ENCODE data around the gene LPIN1. TPM values are rescaled to one million over a fixed set of nuclear protein-coding genes. Genes with fewer than 3 reads are reported as not detected.

The LPIN1 gene
- total and polyA plus RNA-seq, 4 donors: 10.1 to 27.4 (median 13.4) TPM

DNA sequence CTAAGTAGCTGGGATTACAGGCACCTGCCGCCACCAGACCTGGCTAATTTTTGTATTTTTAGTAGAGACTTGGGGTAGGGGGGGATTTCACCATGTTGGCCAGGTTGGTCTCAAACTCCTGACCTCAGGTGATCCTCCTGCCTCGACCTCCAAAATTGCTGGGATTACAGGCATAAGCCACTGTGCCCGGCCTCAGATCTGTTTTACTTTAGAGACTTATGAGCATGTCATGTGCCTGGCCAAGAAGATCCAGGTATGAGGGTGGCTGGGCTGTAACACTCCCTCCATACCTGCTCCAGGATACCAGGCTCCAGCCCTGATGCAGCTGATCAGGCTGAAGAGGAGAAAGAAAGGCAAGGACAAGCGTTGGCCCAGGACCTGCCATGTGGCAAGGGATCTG lies 125.0 kb downstream of the LPIN1 start:
- H3K9ac ChIP-seq (ENCODE audit: low read depth in 1 of 2, low read length in 2 of 2): no peak overlapping the region
- WGBS: 93% methylated on average over 4 of the region's 4 CpGs

GRCh38 chr2:11872247-11872947 lies 126.0 kb downstream of the LPIN1 start:
- TF ChIP-seq FOXA2 (IDR thresholded peaks at IDR 0.05): no peak
- no peak for TF ChIP-seq HNF4G (IDR thresholded peaks at IDR 0.05)
- TF ChIP-seq HNF4A (conservative IDR thresholded peaks at IDR 0.05): no peak
- TF ChIP-seq FOXA1 (IDR thresholded peaks at IDR 0.05): no peak
- TF ChIP-seq SP1 (IDR thresholded peaks at IDR 0.05): no peak
- TF ChIP-seq RAD21 (IDR thresholded peaks at IDR 0.05): no peak
- TF ChIP-seq RXRA (IDR thresholded peaks at IDR 0.05): no peak
- no peak for TF ChIP-seq TAF1 (conservative IDR thresholded peaks at IDR 0.05)
- WGBS: 32% methylated on average over 5 of the region's 5 CpGs
- Histone ChIP-seq H3K27me3 (ENCODE audit: control insufficient read depth in 4 of 4, insufficient read depth in 4 of 4, low read length in 3 of 4) (no peaks in the 10 kb centered on the region), H3K9me3 (ENCODE audit: control insufficient read depth in 4 of 4, low read length in 3 of 4) (no peaks in the 10 kb centered on the region), H3K36me3 (ENCODE audit: control insufficient read depth in 4 of 4, insufficient read depth in 3 of 4, low read depth in 1 of 4, low read length in 3 of 4) (no peaks in the 10 kb centered on the region), H3K27ac (ENCODE audit: low read depth in 1 of 2, low read length in 2 of 2) (no peak overlapping the region), H3K9ac (ENCODE audit: low read depth in 1 of 2, low read length in 2 of 2) (no peak overlapping the region), H3K4me3 (ENCODE audit: low read depth in 1 of 3, low read length in 3 of 3) (no peak overlapping the region), H3K4me1 (ENCODE audit: control insufficient read depth in 4 of 4, insufficient read depth in 4 of 4, low read length in 3 of 4) (peaks cover 0 to 7% (median 3%) of the 10 kb centered on the region in 4 donors)
- no peak for DNase-seq (ENCODE audit: low spot score)

More for the DNA sequence above, 125.0 kb downstream of the LPIN1 start:
- H3K36me3 ChIP-seq (ENCODE audit: control insufficient read depth in 4 of 4, insufficient read depth in 3 of 4, low read depth in 1 of 4, low read length in 3 of 4): no peaks in the 10 kb centered on the region
- no peak for DNase-seq (ENCODE audit: low spot score)
- no peak overlapping the region for H3K27ac ChIP-seq (ENCODE audit: low read depth in 1 of 2, low read length in 2 of 2)
- TF ChIP-seq, protein P1, sequence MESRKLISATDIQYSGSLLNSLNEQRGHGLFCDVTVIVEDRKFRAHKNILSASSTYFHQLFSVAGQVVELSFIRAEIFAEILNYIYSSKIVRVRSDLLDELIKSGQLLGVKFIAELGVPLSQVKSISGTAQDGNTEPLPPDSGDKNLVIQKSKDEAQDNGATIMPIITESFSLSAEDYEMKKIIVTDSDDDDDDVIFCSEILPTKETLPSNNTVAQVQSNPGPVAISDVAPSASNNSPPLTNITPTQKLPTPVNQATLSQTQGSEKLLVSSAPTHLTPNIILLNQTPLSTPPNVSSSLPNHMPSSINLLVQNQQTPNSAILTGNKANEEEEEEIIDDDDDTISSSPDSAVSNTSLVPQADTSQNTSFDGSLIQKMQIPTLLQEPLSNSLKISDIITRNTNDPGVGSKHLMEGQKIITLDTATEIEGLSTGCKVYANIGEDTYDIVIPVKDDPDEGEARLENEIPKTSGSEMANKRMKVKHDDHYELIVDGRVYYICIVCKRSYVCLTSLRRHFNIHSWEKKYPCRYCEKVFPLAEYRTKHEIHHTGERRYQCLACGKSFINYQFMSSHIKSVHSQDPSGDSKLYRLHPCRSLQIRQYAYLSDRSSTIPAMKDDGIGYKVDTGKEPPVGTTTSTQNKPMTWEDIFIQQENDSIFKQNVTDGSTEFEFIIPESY (IDR thresholded peaks at IDR 0.05): no peak
- TF ChIP-seq, protein P2, sequence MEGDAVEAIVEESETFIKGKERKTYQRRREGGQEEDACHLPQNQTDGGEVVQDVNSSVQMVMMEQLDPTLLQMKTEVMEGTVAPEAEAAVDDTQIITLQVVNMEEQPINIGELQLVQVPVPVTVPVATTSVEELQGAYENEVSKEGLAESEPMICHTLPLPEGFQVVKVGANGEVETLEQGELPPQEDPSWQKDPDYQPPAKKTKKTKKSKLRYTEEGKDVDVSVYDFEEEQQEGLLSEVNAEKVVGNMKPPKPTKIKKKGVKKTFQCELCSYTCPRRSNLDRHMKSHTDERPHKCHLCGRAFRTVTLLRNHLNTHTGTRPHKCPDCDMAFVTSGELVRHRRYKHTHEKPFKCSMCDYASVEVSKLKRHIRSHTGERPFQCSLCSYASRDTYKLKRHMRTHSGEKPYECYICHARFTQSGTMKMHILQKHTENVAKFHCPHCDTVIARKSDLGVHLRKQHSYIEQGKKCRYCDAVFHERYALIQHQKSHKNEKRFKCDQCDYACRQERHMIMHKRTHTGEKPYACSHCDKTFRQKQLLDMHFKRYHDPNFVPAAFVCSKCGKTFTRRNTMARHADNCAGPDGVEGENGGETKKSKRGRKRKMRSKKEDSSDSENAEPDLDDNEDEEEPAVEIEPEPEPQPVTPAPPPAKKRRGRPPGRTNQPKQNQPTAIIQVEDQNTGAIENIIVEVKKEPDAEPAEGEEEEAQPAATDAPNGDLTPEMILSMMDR (IDR thresholded peaks at IDR 0.05; ENCODE audit: low read depth, low read length, missing input control): no peak
- TF ChIP-seq FOXA2 (IDR thresholded peaks at IDR 0.05): no peak
- TF ChIP-seq YY1 (IDR thresholded peaks at IDR 0.05): no peak
- no peak for TF ChIP-seq GABPA (IDR thresholded peaks at IDR 0.05 in 1 of 2, conservative IDR thresholded peaks at IDR 0.05 in 1 of 2)
- TF ChIP-seq FOXA1 (IDR thresholded peaks at IDR 0.05): no peak
- TF ChIP-seq NR2F2 (IDR thresholded peaks at IDR 0.05): no peak
- no peak for TF ChIP-seq RXRA (IDR thresholded peaks at IDR 0.05)
- no peak for TF ChIP-seq HNF4G (IDR thresholded peaks at IDR 0.05)
- no peak for TF ChIP-seq HNF4A (conservative IDR thresholded peaks at IDR 0.05)
- TF ChIP-seq JUND (IDR thresholded peaks at IDR 0.05): no peak
- H3K4me3 ChIP-seq (ENCODE audit: low read depth in 1 of 3, low read length in 3 of 3): no peak overlapping the region
- peaks cover 0 to 7% (median 3%) of the 10 kb centered on the region in 4 donors for H3K4me1 ChIP-seq (ENCODE audit: control insufficient read depth in 4 of 4, insufficient read depth in 4 of 4, low read length in 3 of 4)
- H3K27me3 ChIP-seq (ENCODE audit: control insufficient read depth in 4 of 4, insufficient read depth in 4 of 4, low read length in 3 of 4): no peaks in the 10 kb centered on the region
- H3K9me3 ChIP-seq (ENCODE audit: control insufficient read depth in 4 of 4, low read length in 3 of 4): no peaks in the 10 kb centered on the region

DNA sequence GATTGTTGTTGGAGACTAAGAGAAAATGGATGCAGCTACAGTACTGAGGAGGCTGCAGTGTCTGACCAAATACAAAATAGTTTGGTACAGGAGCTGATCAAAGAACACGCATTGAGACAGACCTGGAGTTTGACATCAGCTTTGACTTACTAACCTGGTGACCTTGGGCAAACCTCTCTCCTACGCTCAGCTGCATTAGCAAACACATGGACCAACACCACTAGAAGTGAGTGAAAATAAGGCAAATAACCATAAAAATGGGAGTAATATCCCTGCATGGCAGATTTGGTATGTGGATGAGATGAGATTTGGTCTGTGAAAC lies 126.5 kb downstream of the LPIN1 start:
- no peak overlapping the region for H3K9ac ChIP-seq (ENCODE audit: low read depth in 1 of 2, low read length in 2 of 2)
- no peak for DNase-seq (ENCODE audit: low spot score)
- H3K9me3 ChIP-seq (ENCODE audit: control insufficient read depth in 4 of 4, low read length in 3 of 4): no peaks in the 10 kb centered on the region
- H3K36me3 ChIP-seq (ENCODE audit: control insufficient read depth in 4 of 4, insufficient read depth in 3 of 4, low read depth in 1 of 4, low read length in 3 of 4): no peaks in the 10 kb centered on the region
- WGBS: 40% methylated on average over 2 of the region's 2 CpGs
- no peaks in the 10 kb centered on the region for H3K27me3 ChIP-seq (ENCODE audit: control insufficient read depth in 4 of 4, insufficient read depth in 4 of 4, low read length in 3 of 4)
- no peak overlapping the region for H3K4me3 ChIP-seq (ENCODE audit: low read depth in 1 of 3, low read length in 3 of 3)
- peaks cover 0 to 7% (median 3%) of the 10 kb centered on the region in 4 donors for H3K4me1 ChIP-seq (ENCODE audit: control insufficient read depth in 4 of 4, insufficient read depth in 4 of 4, low read length in 3 of 4)
- TF ChIP-seq TAF1 (conservative IDR thresholded peaks at IDR 0.05) (no peak), HNF4A (conservative IDR thresholded peaks at IDR 0.05) (peak; percentile 24 to 49), HNF4G (IDR thresholded peaks at IDR 0.05) (no peak), RAD21 (IDR thresholded peaks at IDR 0.05) (peak in 1 of 2 donors; percentile 11), FOXA1 (IDR thresholded peaks at IDR 0.05) (no peak)
- no peak overlapping the region for H3K27ac ChIP-seq (ENCODE audit: low read depth in 1 of 2, low read length in 2 of 2)

All from liver (tissue), 9 donors.